ENCODE data around the gene DENND1A.

DENND1A gene

DNA sequence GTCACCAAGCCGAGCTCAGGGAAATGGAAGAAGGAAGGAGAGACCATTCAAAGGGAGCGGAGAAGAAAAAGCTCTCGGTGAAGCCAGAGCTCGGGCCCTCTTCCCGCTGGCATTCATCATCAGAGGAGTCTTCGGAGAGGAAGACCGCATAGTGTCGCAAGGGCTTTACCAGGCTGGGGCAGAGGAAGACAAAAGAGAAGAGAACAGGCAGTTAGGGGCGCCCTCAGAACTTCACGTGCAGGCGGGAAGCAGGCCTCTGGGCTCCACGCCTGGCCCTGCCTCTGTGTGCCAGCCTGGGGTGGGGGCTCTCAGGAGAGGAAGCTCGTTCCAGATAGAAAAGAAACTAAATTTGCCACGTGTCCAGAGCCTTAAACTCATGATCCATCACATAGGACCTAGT, 542.2 kb downstream of the DENND1A start:
- TF ChIP-seq CTCF (IDR thresholded peaks at IDR 0.05): no peak

DNA sequence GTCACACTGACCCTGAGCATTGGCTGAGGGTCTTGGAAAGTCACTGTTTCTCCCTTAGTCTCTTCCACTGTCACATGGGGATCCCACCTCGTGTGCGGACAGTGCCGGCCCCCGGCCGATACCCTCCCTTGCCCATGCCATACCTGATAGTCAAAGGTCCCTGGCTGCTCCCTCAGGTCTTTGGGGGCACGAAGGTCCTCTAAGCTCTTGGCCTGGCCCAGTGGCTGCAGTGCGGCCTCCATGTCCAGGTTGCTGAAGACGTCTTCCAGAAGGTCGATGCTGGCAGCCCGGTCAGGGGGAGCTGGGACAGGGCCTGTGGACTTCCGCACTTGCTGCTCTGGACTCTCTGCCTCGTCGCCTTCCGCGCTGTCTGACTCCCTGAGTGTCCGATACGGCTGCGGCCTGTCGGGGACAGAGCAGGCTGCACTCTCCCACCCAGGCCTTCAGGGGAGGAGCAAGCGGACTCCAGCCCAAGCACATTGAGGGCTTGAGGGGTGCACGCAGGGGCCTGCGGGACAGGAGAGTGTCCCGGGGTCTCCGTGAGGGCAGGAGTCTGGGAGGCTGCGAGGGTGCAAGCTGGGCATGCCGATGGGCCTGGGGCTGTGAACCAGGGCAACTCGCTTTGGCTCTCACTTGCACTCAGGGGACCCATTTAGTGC, 546.3 kb downstream of the DENND1A start:
- TF ChIP-seq CTCF (IDR thresholded peaks at IDR 0.05): no peak

DNA sequence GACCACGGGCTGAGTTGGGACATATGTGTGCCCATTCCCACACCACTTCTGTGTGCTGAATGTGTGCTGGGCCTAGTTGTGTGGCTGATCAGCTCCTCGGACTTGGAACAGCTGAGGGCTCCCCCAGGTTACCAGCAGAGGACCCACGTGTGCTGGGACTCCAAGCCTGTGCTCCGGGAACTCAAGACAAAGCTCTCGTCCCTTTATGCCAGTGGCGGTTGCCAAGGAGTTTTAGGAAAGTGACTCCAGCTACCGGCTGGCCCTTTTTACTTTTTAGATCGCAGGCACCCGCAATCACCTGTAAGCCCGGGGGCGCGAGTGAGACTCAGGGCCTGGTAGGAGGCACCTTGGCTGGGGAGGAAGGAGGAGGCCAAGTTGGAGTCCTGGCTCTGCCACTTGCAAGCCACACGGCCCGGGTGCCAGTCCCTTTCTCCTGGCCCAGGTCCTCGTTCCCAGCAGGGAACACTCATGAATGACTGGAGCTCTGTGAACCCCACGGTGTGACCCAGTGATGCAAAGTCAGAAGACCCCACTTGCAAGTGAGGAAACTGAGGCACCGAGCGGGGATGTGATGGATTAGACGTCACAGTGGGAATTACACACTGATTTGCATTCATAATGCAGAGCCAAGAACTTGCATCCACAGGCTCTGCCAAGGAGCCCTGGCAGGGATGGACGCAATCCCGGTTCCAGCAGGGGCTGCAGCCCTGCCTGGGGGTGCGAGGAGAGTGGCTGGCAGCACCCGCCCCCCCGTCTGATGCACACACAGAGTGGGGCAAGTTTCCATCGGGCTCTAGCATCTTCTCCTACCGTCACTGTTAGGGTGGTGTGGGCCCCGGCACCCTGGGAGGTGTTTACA, 547.0 kb downstream of the DENND1A start:
- TF ChIP-seq CTCF (IDR thresholded peaks at IDR 0.05): no peak

- TF ChIP-seq CTCF (IDR thresholded peaks at IDR 0.05): no peak
These were observed 548.8 kb downstream of the DENND1A start for GRCh38 chr9:123380852-123381705.

DNA sequence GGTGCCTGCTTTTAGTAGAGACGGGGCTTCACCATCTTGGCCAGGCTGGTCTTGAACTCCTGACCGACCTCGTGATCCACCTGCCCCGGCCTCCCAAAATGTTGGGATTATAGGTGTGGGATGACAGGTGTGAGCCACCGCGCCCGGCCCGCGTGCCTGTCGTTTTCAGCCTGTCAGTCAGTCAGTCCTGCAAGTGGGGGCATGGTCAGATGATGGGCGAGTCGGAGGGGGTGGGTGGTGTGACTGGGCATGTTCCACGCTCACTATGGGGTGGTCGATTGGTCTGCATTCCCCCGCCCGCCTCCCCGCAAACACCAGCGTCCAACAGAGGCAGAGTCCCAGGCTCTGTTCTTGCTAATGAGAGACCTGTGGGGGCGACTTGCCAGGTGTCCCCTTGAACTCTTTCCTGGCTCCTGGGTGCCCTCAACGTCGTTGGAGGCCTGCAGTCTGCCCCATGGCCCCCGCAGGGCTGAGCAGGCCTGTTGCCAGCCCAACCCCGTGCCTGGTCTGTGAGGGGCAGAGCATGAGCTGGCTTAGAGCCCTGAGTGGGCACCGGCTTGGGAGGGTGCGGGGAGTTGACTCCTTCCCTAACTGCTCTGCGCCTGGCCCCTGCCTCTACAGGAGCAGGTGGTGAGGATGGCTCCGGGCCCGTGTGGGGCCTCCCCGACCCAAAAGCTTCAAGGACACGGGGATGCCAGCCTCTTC, 550.8 kb downstream of the DENND1A start:
- no peak for TF ChIP-seq CTCF (IDR thresholded peaks at IDR 0.05)

- no peak for TF ChIP-seq CTCF (IDR thresholded peaks at IDR 0.05)
These were observed 551.9 kb downstream of the DENND1A start for GRCh38 chr9:123378025-123378424.

Measured in LNCAP (cell line).